Epithelial cell of proximal tubule (primary cell): ENCODE measurements around the gene MYO5B. TPM values are rescaled to one million over a fixed set of nuclear protein-coding genes. Genes with fewer than 3 reads are reported as not detected.

Experiments
- DNase-seq: peaks from one replicate; pipeline ENCODE4 v3.0.0-alpha.2; 2011; ENCODE audit warnings: low read depth
- H3K4me3 ChIP-seq: 2 replicates; pipeline ENCODE4 v1.5.1; 2011; ENCODE audit warnings: low read depth, mild to moderate bottlenecking, low read length
- CTCF ChIP-seq: conservative IDR thresholded peaks from 2 replicates; pipeline ENCODE4 v1.5.1; 2012; ENCODE audit warnings: low read depth, mild to moderate bottlenecking, low read length
- total RNA-seq: library from RNA; depleted of rRNA; stranded (reverse); fragments of >200 nt; gene quantifications from 2 replicates; pipeline ENCODE4 v1.2.3, GENCODE V29; 2015

MYO5B gene
- total RNA-seq, 1 donor from 2014 or later = 48.4 TPM

- H3K4me3 ChIP-seq = no peak overlapping the region
- TF ChIP-seq CTCF = no peak
Measured at GRCh38 chr18:49973592-49973991, 221.4 kb downstream of the MYO5B start.

GRCh38 chr18:49972535-49972934 lies 222.4 kb downstream of the MYO5B start:
- no peak for TF ChIP-seq CTCF
- no peak overlapping the region for H3K4me3 ChIP-seq
- no peak for DNase-seq

More at GRCh38 chr18:49973592-49973991, 221.4 kb downstream of the MYO5B start:
- no peak for DNase-seq

DNA sequence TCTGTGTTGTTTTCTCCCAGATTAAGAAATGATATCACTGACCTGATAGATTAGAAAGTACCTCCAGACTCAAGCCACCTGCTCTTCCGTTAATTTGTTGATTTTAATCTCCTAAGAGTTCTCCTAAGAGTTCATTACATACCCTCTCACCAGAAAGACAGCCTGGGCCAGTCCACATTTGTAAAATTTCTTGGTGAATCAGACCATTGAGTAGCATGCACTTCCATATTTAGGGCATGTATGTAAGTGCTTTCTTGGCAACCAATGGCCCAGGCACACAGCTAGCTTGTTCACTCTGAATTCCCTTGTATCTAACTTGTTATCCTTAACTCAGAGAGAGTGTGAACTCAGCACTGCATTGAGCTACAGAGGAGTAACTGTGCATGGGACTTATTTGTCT lies 223.5 kb downstream of the MYO5B start:
- H3K4me3 ChIP-seq = no peak overlapping the region
- no peak for TF ChIP-seq CTCF
- DNase-seq = no peak

GRCh38 chr18:49970319-49970718 lies 224.6 kb downstream of the MYO5B start:
- no peak for TF ChIP-seq CTCF
- no peak overlapping the region for H3K4me3 ChIP-seq
- DNase-seq = no peak

- peak overlapping the region; percentile 6 for H3K4me3 ChIP-seq
- peak; percentile 8 for TF ChIP-seq CTCF
- no peak for DNase-seq
Measured at GRCh38 chr18:49968644-49969309, 226.2 kb downstream of the MYO5B start.

GRCh38 chr18:49967636-49968313 lies 227.2 kb downstream of the MYO5B start:
- TF ChIP-seq CTCF = no peak
- H3K4me3 ChIP-seq = no peak overlapping the region
- no peak for DNase-seq
